Measurements from ENCODE around the gene DAPK3. TPM values are rescaled to one million over a fixed set of nuclear protein-coding genes. Genes with fewer than 3 reads are reported as not detected.
"Not testable (repeated sequence)": the region's sequence is repeated elsewhere in the genome, so short reads cannot be mapped to it uniquely, and the experiment has no call there.

DAPK3 gene
- polyA plus RNA-seq, 1 donor from 2014 or later: 34.7 TPM

GRCh38 chr19:3958836-3959765 lies 11.8 kb downstream of the DAPK3 start:
- H3K27ac Mint-ChIP-seq: no peak overlapping the region
- H3K27me3 Mint-ChIP-seq: no peaks in the 10 kb centered on the region
- no peaks in the 10 kb centered on the region for H3K4me1 Mint-ChIP-seq
- no peak overlapping the region for H3K4me3 Mint-ChIP-seq
- H3K36me3 Mint-ChIP-seq: peaks cover 2% of the 10 kb centered on the region
- no peaks in the 10 kb centered on the region for H3K9me3 Mint-ChIP-seq

- peaks cover 5% of the 10 kb centered on the region for H3K27me3 Mint-ChIP-seq
- no peak overlapping the region for H3K4me3 Mint-ChIP-seq
- H3K27ac Mint-ChIP-seq: no peak overlapping the region
- no peaks in the 10 kb centered on the region for H3K9me3 Mint-ChIP-seq
- H3K4me1 Mint-ChIP-seq: peaks cover 3 to 6% (median 5%) of the 10 kb centered on the region in 3 donors
- no peaks in the 10 kb centered on the region for H3K36me3 Mint-ChIP-seq
These were observed 15.2 kb downstream of the DAPK3 start for GRCh38 chr19:3955688-3956087.

- H3K9me3 Mint-ChIP-seq, H3K4me1 Mint-ChIP-seq, H3K27me3 Mint-ChIP-seq, H3K36me3 Mint-ChIP-seq: not testable (repeated sequence)
- peak overlapping the region in 1 of 3 donors; percentile 23 for H3K27ac Mint-ChIP-seq
- peak overlapping the region in 1 of 4 donors; percentile 74 for H3K4me3 Mint-ChIP-seq
These were observed 15.6 kb downstream of the DAPK3 start for GRCh38 chr19:3955276-3955675.

- H3K4me1 Mint-ChIP-seq: peaks cover 3 to 6% (median 5%) of the 10 kb centered on the region in 3 donors
- no peaks in the 10 kb centered on the region for H3K9me3 Mint-ChIP-seq
- H3K27me3 Mint-ChIP-seq: peaks cover 5% of the 10 kb centered on the region
- H3K27ac Mint-ChIP-seq: no peak overlapping the region
- H3K36me3 Mint-ChIP-seq: no peaks in the 10 kb centered on the region
- no peak overlapping the region for H3K4me3 Mint-ChIP-seq
These were observed 16.8 kb downstream of the DAPK3 start for GRCh38 chr19:3954107-3954506.

- not testable (repeated sequence) for H3K4me1 Mint-ChIP-seq, H3K9me3 Mint-ChIP-seq, H3K36me3 Mint-ChIP-seq, H3K27ac Mint-ChIP-seq, H3K27me3 Mint-ChIP-seq
- H3K4me3 Mint-ChIP-seq: peak overlapping the region in 1 of 4 donors; percentile 47
These were observed 18.1 kb downstream of the DAPK3 start for GRCh38 chr19:3952755-3953276.

GRCh38 chr19:3950871-3951861 lies 19.7 kb downstream of the DAPK3 start:
- Mint-ChIP-seq H3K9me3 (no peaks in the 10 kb centered on the region), H3K4me1 (peaks cover 3 to 8% (median 6%) of the 10 kb centered on the region in 3 donors), H3K27me3 (peaks cover 8% of the 10 kb centered on the region), H3K27ac (peak overlapping the region in 2 of 3 donors; percentile 25 to 46), H3K36me3 (no peaks in the 10 kb centered on the region), H3K4me3 (peak overlapping the region in 2 of 4 donors; percentile 60 to 74)

- Mint-ChIP-seq H3K4me3 (no peak overlapping the region), H3K27me3 (peaks cover 8% of the 10 kb centered on the region), H3K27ac (no peak overlapping the region), H3K4me1 (peaks cover 3 to 8% (median 6%) of the 10 kb centered on the region in 3 donors), H3K9me3 (no peaks in the 10 kb centered on the region), H3K36me3 (no peaks in the 10 kb centered on the region)
These were observed 20.7 kb downstream of the DAPK3 start for GRCh38 chr19:3949997-3950859.

GRCh38 chr19:3949294-3949693 lies 21.6 kb downstream of the DAPK3 start:
- no peak overlapping the region for H3K27ac Mint-ChIP-seq
- no peak overlapping the region for H3K4me3 Mint-ChIP-seq
- H3K36me3 Mint-ChIP-seq: no peaks in the 10 kb centered on the region
- peaks cover 8% of the 10 kb centered on the region for H3K27me3 Mint-ChIP-seq
- peaks cover 4 to 8% (median 6%) of the 10 kb centered on the region in 3 donors for H3K4me1 Mint-ChIP-seq
- H3K9me3 Mint-ChIP-seq: no peaks in the 10 kb centered on the region

GRCh38 chr19:3947316-3947933 lies 23.5 kb downstream of the DAPK3 start:
- H3K36me3 Mint-ChIP-seq, H3K27me3 Mint-ChIP-seq, H3K4me1 Mint-ChIP-seq, H3K4me3 Mint-ChIP-seq, H3K9me3 Mint-ChIP-seq: not testable (repeated sequence)
- H3K27ac Mint-ChIP-seq: peak overlapping the region in 1 of 3 donors; percentile 63

GRCh38 chr19:3945838-3946237 lies 25.1 kb downstream of the DAPK3 start:
- Mint-ChIP-seq H3K27me3 (peaks cover 3% of the 10 kb centered on the region), H3K4me3 (no peak overlapping the region), H3K27ac (no peak overlapping the region), H3K4me1 (peaks cover 0 to 3% (median 2%) of the 10 kb centered on the region in 3 donors), H3K9me3 (no peaks in the 10 kb centered on the region), H3K36me3 (no peaks in the 10 kb centered on the region)

- Mint-ChIP-seq H3K27me3 (peaks cover 3% of the 10 kb centered on the region), H3K4me3 (no peak overlapping the region), H3K4me1 (peaks cover 0 to 3% (median 2%) of the 10 kb centered on the region in 3 donors), H3K9me3 (no peaks in the 10 kb centered on the region), H3K36me3 (no peaks in the 10 kb centered on the region), H3K27ac (no peak overlapping the region)
These were observed 26.7 kb downstream of the DAPK3 start for GRCh38 chr19:3944018-3944721.

- no peak overlapping the region for H3K4me3 Mint-ChIP-seq
- no peaks in the 10 kb centered on the region for H3K36me3 Mint-ChIP-seq
- H3K9me3 Mint-ChIP-seq: no peaks in the 10 kb centered on the region
- H3K27me3 Mint-ChIP-seq: no peaks in the 10 kb centered on the region
- no peak overlapping the region for H3K27ac Mint-ChIP-seq
- peaks cover 0 to 2% (median 0%) of the 10 kb centered on the region in 3 donors for H3K4me1 Mint-ChIP-seq
These were observed 28.0 kb downstream of the DAPK3 start for GRCh38 chr19:3942790-3943409.

- H3K4me1 Mint-ChIP-seq, H3K27me3 Mint-ChIP-seq, H3K36me3 Mint-ChIP-seq, H3K9me3 Mint-ChIP-seq, H3K27ac Mint-ChIP-seq, H3K4me3 Mint-ChIP-seq: not testable (repeated sequence)
These were observed 32.5 kb downstream of the DAPK3 start for GRCh38 chr19:3938300-3938950.
